Liver (tissue), 3 donors: Measurements from ENCODE around the gene CPA5.

Source experiments
- CTCF ChIP-seq: fragments of 150-350 bp; IDR thresholded peaks from 2 replicates; pipeline ENCODE4 v1.5.1; 2017; ENCODE audit warnings: improper control_type of control experiment, low read depth, low read length; ENCODE audit not compliant: missing input control
- EGR1 ChIP-seq, 2 donors: IDR thresholded peaks; 2 replicates each; pipeline ENCODE4 v1.6.1; 2016 to 2018; ENCODE audit warnings: antibody characterized with exemption in 2 of 2, low read depth in 2 of 2
- GABPA ChIP-seq, 2 donors: IDR thresholded peaks in 1 of 2; conservative IDR thresholded peaks in 1 of 2; 2 replicates each; pipeline ENCODE4 v1.6.1; 2016; ENCODE audit warnings: antibody characterized with exemption in 2 of 2, mild to moderate bottlenecking in 1 of 2, moderate library complexity in 1 of 2
- RAD21 ChIP-seq, 2 donors: IDR thresholded peaks; 2 replicates each; pipeline ENCODE4 v1.6.1; 2016; ENCODE audit warnings: antibody characterized with exemption in 2 of 2, mild to moderate bottlenecking in 2 of 2
- REST ChIP-seq: IDR thresholded peaks from 2 replicates; pipeline ENCODE4 v1.6.1; 2016; ENCODE audit warnings: antibody characterized with exemption, mild to moderate bottlenecking
- RXRA ChIP-seq, 2 donors: IDR thresholded peaks; 2 replicates each; pipeline ENCODE4 v1.6.1; 2017 to 2018; ENCODE audit warnings: antibody characterized with exemption in 2 of 2, mild to moderate bottlenecking in 1 of 2
- SP1 ChIP-seq: IDR thresholded peaks from 2 replicates; pipeline ENCODE4 v1.6.1; 2018; ENCODE audit warnings: antibody characterized with exemption, mild to moderate bottlenecking
- TAF1 ChIP-seq: conservative IDR thresholded peaks from 2 replicates; pipeline ENCODE4 v1.6.1; 2016; ENCODE audit warnings: antibody characterized with exemption, mild to moderate bottlenecking
- YY1 ChIP-seq: IDR thresholded peaks from 2 replicates; pipeline ENCODE4 v1.6.1; 2016; ENCODE audit warnings: antibody characterized with exemption, mild to moderate bottlenecking
- ZBTB33 ChIP-seq: IDR thresholded peaks from 2 replicates; pipeline ENCODE4 v1.6.1; 2016; ENCODE audit warnings: antibody characterized with exemption
- TF ChIP-seq, protein P1 (sequence below): IDR thresholded peaks from 2 replicates; pipeline ENCODE4 v1.6.1; 2016; ENCODE audit warnings: antibody characterized with exemption
- donor health status: healthy.
- donor health status: healthy.

DNA sequence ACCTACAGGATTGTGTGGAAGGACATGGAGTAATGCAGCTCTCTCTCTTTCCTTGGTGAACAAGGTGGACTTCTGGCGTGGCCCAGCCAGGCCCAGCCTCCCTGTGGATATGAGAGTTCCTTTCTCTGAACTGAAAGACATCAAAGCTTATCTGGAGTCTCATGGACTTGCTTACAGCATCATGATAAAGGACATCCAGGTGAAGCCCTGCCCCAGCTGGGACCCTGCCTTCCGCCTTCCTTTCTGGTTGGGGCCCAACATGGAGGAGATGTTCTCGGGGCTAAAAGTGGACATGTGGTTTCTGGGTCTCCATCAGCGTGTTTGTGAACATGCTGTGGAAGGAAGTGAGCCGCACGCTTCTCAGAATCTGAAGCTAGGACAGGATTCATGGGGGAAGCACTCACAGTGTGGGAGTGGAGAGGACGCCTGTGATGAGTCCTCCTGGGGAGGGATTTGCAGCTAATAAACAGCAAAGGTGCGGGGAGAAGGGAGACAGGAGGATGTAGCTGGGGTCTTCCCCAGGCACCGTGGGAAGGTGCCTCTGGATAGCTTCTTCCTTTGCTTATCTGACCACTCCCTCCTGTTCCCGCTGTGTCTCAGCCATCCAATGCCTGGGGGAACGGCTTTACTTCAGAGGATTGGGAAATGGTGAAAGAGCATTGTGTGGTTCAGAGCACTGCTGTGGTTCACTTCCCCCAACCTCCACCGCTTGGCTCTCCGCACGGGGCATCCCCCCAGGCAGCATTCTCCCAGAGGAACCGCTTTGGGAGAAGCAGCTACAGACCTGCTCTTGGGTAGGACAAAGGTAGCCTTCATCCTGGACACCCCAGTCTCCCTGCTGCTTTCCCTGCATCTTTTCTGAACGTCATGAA, 5.5 kb downstream of the CPA5 start:
- TF ChIP-seq CTCF (no peak), ZBTB33 (no peak), REST (no peak), TAF1 (no peak), RXRA (IDR thresholded peaks at IDR 0.05) (no peak), RAD21 (IDR thresholded peaks at IDR 0.05) (no peak), GABPA (IDR thresholded peaks at IDR 0.05 in 1 of 2, conservative IDR thresholded peaks at IDR 0.05 in 1 of 2) (no peak), YY1 (no peak), EGR1 (IDR thresholded peaks at IDR 0.05; ENCODE audit: low read depth in 2 of 2) (no peak), SP1 (no peak)
- TF ChIP-seq, protein P1, sequence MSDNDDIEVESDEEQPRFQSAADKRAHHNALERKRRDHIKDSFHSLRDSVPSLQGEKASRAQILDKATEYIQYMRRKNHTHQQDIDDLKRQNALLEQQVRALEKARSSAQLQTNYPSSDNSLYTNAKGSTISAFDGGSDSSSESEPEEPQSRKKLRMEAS, result no peak
